ENCODE measurements around the gene NHP2. TPM values are rescaled to one million over a fixed set of nuclear protein-coding genes. Genes with fewer than 3 reads are reported as not detected.

The NHP2 gene
- total and polyA plus RNA-seq, 2 experiments from 2014 or later: 232 to 270 TPM

DNA sequence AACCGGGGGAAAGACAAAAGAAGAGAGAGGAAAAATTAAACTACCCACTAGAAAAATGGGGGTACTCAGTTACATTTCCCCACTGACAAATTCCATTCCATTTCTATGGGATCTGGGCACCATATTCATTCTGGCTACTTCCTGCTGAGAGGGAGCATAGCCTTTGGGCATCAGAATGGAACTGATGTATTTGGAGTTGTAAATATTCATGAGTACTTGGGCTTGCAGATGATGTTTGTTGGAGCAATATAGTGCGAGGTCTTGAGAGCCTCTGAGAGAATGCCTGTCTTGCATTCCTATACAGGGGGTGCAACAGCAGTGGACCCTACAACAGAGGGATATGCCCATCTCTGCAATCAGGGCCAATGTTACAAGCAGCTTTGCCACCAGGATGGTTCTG lies 16.8 kb upstream of the NHP2 start:
- Histone ChIP-seq H3K4me1 (ENCODE audit: low read depth) (no peaks in the 10 kb centered on the region), H3K27me3 (no peaks in the 10 kb centered on the region), H3K36me3 (no peaks in the 10 kb centered on the region), H3K4me3 (no peak overlapping the region), H3K27ac (no peak overlapping the region), H3K9me3 (ENCODE audit: low read depth) (no peaks in the 10 kb centered on the region)
- no peak for TF ChIP-seq CTCF (IDR thresholded peaks at IDR 0.05; ENCODE audit: low read depth, low read length)
- no peak for DNase-seq (ENCODE audit: low read depth in 1 of 2, low spot score in 1 of 2)

DNA sequence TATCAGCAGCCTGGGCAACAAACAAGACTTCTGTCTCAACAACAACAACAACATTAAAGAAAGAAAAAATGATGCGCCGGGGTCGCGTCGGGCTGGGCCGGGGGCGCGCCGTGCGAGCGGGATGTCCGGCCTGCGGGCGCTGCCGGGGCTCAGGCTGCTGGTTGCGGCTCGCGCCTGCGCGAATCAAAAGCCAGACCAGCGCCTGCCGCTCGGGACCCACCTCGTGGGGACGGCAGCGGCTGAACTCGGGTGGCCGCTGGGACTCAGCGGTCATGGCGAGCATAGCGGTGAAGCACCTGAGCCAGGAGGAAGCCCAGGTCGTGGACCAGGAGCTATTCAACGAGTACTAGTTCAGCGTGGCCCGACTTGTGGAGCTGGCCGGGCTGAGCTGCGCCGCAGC lies 11.9 kb upstream of the NHP2 start:
- no peaks in the 10 kb centered on the region for H3K36me3 ChIP-seq
- no peak overlapping the region for H3K4me3 ChIP-seq
- TF ChIP-seq CTCF (IDR thresholded peaks at IDR 0.05; ENCODE audit: low read depth, low read length): no peak
- DNase-seq (ENCODE audit: low read depth in 1 of 2, low spot score in 1 of 2): no peak
- H3K27ac ChIP-seq: no peak overlapping the region
- H3K27me3 ChIP-seq: peaks cover 17% of the 10 kb centered on the region
- H3K4me1 ChIP-seq (ENCODE audit: low read depth): no peaks in the 10 kb centered on the region
- H3K9me3 ChIP-seq (ENCODE audit: low read depth): no peaks in the 10 kb centered on the region

- Histone ChIP-seq H3K4me1 (ENCODE audit: low read depth) (no peaks in the 10 kb centered on the region), H3K36me3 (no peaks in the 10 kb centered on the region), H3K9me3 (ENCODE audit: low read depth) (no peaks in the 10 kb centered on the region), H3K27ac (no peak overlapping the region), H3K4me3 (no peak overlapping the region), H3K27me3 (peaks cover 17% of the 10 kb centered on the region)
- TF ChIP-seq CTCF (IDR thresholded peaks at IDR 0.05; ENCODE audit: low read depth, low read length): peak; percentile 99
- peak; percentile 78 to 86 for DNase-seq (ENCODE audit: low read depth in 1 of 2, low spot score in 1 of 2)
Observed at GRCh38 chr5:178163772-178164735, 10.4 kb upstream of the NHP2 start.

- no peaks in the 10 kb centered on the region for H3K4me1 ChIP-seq (ENCODE audit: low read depth)
- no peak for TF ChIP-seq CTCF (IDR thresholded peaks at IDR 0.05; ENCODE audit: low read depth, low read length)
- no peak overlapping the region for H3K27ac ChIP-seq
- no peaks in the 10 kb centered on the region for H3K36me3 ChIP-seq
- no peak for DNase-seq (ENCODE audit: low read depth in 1 of 2, low spot score in 1 of 2)
- H3K9me3 ChIP-seq (ENCODE audit: low read depth): no peaks in the 10 kb centered on the region
- peaks cover 17% of the 10 kb centered on the region for H3K27me3 ChIP-seq
- no peak overlapping the region for H3K4me3 ChIP-seq
Observed at GRCh38 chr5:178162481-178162880, 8.8 kb upstream of the NHP2 start.

- no peaks in the 10 kb centered on the region for H3K36me3 ChIP-seq
- DNase-seq (ENCODE audit: low read depth in 1 of 2, low spot score in 1 of 2): no peak
- peaks cover 17% of the 10 kb centered on the region for H3K27me3 ChIP-seq
- no peak overlapping the region for H3K4me3 ChIP-seq
- no peaks in the 10 kb centered on the region for H3K9me3 ChIP-seq (ENCODE audit: low read depth)
- TF ChIP-seq CTCF (IDR thresholded peaks at IDR 0.05; ENCODE audit: low read depth, low read length): no peak
- H3K27ac ChIP-seq: no peak overlapping the region
- H3K4me1 ChIP-seq (ENCODE audit: low read depth): no peaks in the 10 kb centered on the region
Observed at GRCh38 chr5:178160176-178160575, 6.5 kb upstream of the NHP2 start.

Measured in cardiac muscle cell (in vitro differentiated cells and primary cell).